SK-N-SH (cell line): ENCODE results near the gene UVRAG. TPM values are rescaled to one million over a fixed set of nuclear protein-coding genes. Genes with fewer than 3 reads are reported as not detected.

Experiments used
- CTCF ChIA-PET: fragments of 300-600, 350-600 bp; formaldehyde crosslinking; extraction: SDS; loops from one replicate; lab custom pipeline; 2021; lab: Yijun Ruan, JAX
- POLR2A ChIA-PET: fragments of 350-600 bp; sonication (Branson Sonifier 250); formaldehyde crosslinking; extraction: SDS; loops from one replicate; lab custom pipeline; 2020; ENCODE audit warnings: antibody characterized with exemption, inconsistent platforms; lab: Yijun Ruan, JAX
- DNase-seq: peaks from one replicate; pipeline ENCODE4 v3.0.0; 2012
- H2AFZ ChIP-seq: fragments of 200-600 bp; sonication (generic); 2 replicates; pipeline ENCODE4 v1.8.1; 2016; ENCODE audit warnings: antibody characterized with exemption, mild to moderate bottlenecking, low read depth
- H3F3A ChIP-seq: fragments of 200-600 bp; sonication (generic); replicated peaks from 2 replicates; pipeline ENCODE3; 2016; ENCODE audit warnings: antibody characterized with exemption, mild to moderate bottlenecking; ENCODE audit not compliant: insufficient read depth
- H3K27ac ChIP-seq, 2 experiments: fragments of 200-500 bp in 1 of 2; fragments of 200-600 bp in 1 of 2; sonication (Bioruptor generic) in 1 of 2; sonication (generic), shearing (Covaris generic) in 1 of 2; 2 replicates each; pipeline versions ENCODE4 v1.5.1 to v1.6.1; 2014 to 2016; ENCODE audit warnings: low read depth in 2 of 2, inconsistent platforms in 1 of 2, low read length in 1 of 2, mild to moderate bottlenecking in 1 of 2, mixed read lengths in 1 of 2
- H3K27me3 ChIP-seq: fragments of 200-600 bp; sonication (generic), shearing (Covaris generic); 2 replicates; pipeline ENCODE4 v1.6.1; 2016; ENCODE audit warnings: mixed run types; ENCODE audit not compliant: insufficient read depth
- H3K36me3 ChIP-seq, 2 experiments: fragments of 200-500 bp in 1 of 2; fragments of 200-600 bp in 1 of 2; sonication (Bioruptor generic) in 1 of 2; sonication (generic) in 1 of 2; replicated peaks in 1 of 2; 2 replicates each; pipeline versions ENCODE3 to v1.5.1; 2014 to 2016; ENCODE audit warnings: low read length in 1 of 2, mild to moderate bottlenecking in 1 of 2; ENCODE audit not compliant: insufficient read depth in 2 of 2, control insufficient read depth in 1 of 2
- H3K4me1 ChIP-seq, 2 experiments: fragments of 200-500 bp in 1 of 2; fragments of 200-600 bp in 1 of 2; sonication (Bioruptor generic) in 1 of 2; sonication (generic), shearing (Covaris generic) in 1 of 2; 2 replicates each; pipeline versions ENCODE4 v1.5.1 to v1.6.1; 2014 to 2016; ENCODE audit warnings: low read depth in 1 of 2, low read length in 1 of 2, mixed run types in 1 of 2; ENCODE audit not compliant: insufficient read depth in 2 of 2, control insufficient read depth in 1 of 2
- H3K4me2 ChIP-seq: fragments of 200-600 bp; sonication (generic), shearing (Covaris generic); 2 replicates; pipeline ENCODE4 v1.6.1; 2017; ENCODE audit warnings: mixed run types
- H3K4me3 ChIP-seq, 2 experiments: fragments of 200-500 bp in 1 of 2; fragments of 200-600 bp in 1 of 2; sonication (Bioruptor generic) in 1 of 2; sonication (generic), shearing (Covaris generic) in 1 of 2; 2 replicates each; pipeline versions ENCODE4 v1.5.1 to v1.8.1; 2014 to 2016; ENCODE audit warnings: low read depth in 2 of 2, inconsistent platforms in 1 of 2, low read length in 1 of 2, mild to moderate bottlenecking in 1 of 2, mixed read lengths in 1 of 2, moderate library complexity in 1 of 2
- H3K79me2 ChIP-seq: fragments of 200-600 bp; sonication (generic); 2 replicates; pipeline ENCODE4 v1.8.1; 2017; ENCODE audit warnings: mild to moderate bottlenecking; ENCODE audit not compliant: insufficient read depth
- H3K9ac ChIP-seq: fragments of 200-600 bp; sonication (generic); 2 replicates; pipeline ENCODE4 v1.6.1; 2017; ENCODE audit warnings: mixed run types
- H3K9me2 ChIP-seq: fragments of 200-600 bp; sonication (generic); 2 replicates; pipeline ENCODE4 v1.6.1; 2017; ENCODE audit warnings: mixed run types
- H3K9me3 ChIP-seq: fragments of 200-600 bp; sonication (generic); 2 replicates; pipeline ENCODE4 v1.6.1; 2017; ENCODE audit warnings: mixed run types, mild to moderate bottlenecking, moderate library complexity
- H4K20me1 ChIP-seq: fragments of 200-600 bp; sonication (generic); 2 replicates; pipeline ENCODE4 v1.6.1; 2017; ENCODE audit warnings: mild to moderate bottlenecking, mixed run types; ENCODE audit not compliant: insufficient read depth
- EP300 ChIP-seq, 2 experiments: IDR thresholded peaks; 2 replicates each; pipeline versions ENCODE4 v1.4.0 to v1.6.1; 2012; ENCODE audit warnings: borderline replicate concordance in 1 of 2, low read depth in 1 of 2, low read length in 1 of 2
- EZH2phosphoT487 ChIP-seq: fragments of 200-600 bp; sonication (generic); IDR thresholded peaks from 2 replicates; pipeline ENCODE4 v1.6.1; 2017; ENCODE audit warnings: low read depth, mixed run types, mild to moderate bottlenecking, antibody characterized with exemption, moderate library complexity, borderline replicate concordance
- FOSL2 ChIP-seq: IDR thresholded peaks from 2 replicates; pipeline ENCODE4 v1.4.0; 2012; ENCODE audit warnings: low read depth, mild to moderate bottlenecking, moderate library complexity, borderline replicate concordance
- GABPA ChIP-seq: IDR thresholded peaks from 2 replicates; pipeline ENCODE4 v1.4.0; 2012; ENCODE audit warnings: low read depth, mild to moderate bottlenecking
- GATA2 ChIP-seq: sonication (generic); formaldehyde crosslinking; IDR thresholded peaks from 2 replicates; pipeline ENCODE4 v1.5.0; 2020; ENCODE audit warnings: mild to moderate bottlenecking, missing genetic modification reagents
- MEF2A ChIP-seq: IDR thresholded peaks from 2 replicates; pipeline ENCODE4 v1.4.0; 2012; ENCODE audit warnings: low read depth, borderline replicate concordance
- PBX3 ChIP-seq: IDR thresholded peaks from 2 replicates; pipeline ENCODE4; 2012
- REST ChIP-seq: IDR thresholded peaks from 2 replicates; pipeline ENCODE4 v1.6.1; 2012; ENCODE audit warnings: mild to moderate bottlenecking, low read depth, low read length, moderate library complexity
- RXRA ChIP-seq: IDR thresholded peaks from 2 replicates; pipeline ENCODE4 v1.4.0; 2012; ENCODE audit warnings: low read depth, mild to moderate bottlenecking, borderline replicate concordance
- SMC3 ChIP-seq: IDR thresholded peaks from 2 replicates; pipeline ENCODE4 v1.6.1; 2012; ENCODE audit warnings: low read depth, low read length, improper control_type of control experiment
- TCF12 ChIP-seq: IDR thresholded peaks from 2 replicates; pipeline ENCODE4 v1.4.0; 2012
- USF2 ChIP-seq: fragments of 150-350 bp; IDR thresholded peaks from 2 replicates; pipeline ENCODE4 v1.6.1; 2017; ENCODE audit warnings: antibody characterized with exemption, low read length, low read depth, borderline replicate concordance
- YY1 ChIP-seq: IDR thresholded peaks from 2 replicates; pipeline ENCODE4 v1.4.0; 2012; ENCODE audit warnings: low read depth, mild to moderate bottlenecking
- WGBS: methylation state at CpG from one replicate; pipeline ENCODE4 v1.1.6; 2017; ENCODE audit warnings: low lambda C conversion rate; 5-methylcytosine and 5-hydroxymethylcytosine counted together
- polyA plus RNA-seq, 3 experiments: library from polyadenylated mRNA; depleted of rRNA; stranded (reverse); fragments of >200 nt; gene quantifications; 2 replicates each; pipeline ENCODE4 v1.2.3, GENCODE V29; 2012

The UVRAG gene
- polyA plus RNA-seq, 1 of the 3 experiments (the other 2 are of a cell fraction): 5.8 TPM

GRCh38 chr11:76047231-76047630, 232.2 kb downstream of the UVRAG start:
- peaks cover 0 to 4% of the 10 kb centered on the region in 2 experiments for H3K36me3 ChIP-seq
- 96% methylated on average over 1 of the region's 1 CpG for WGBS
- no peaks in the 10 kb centered on the region for H3K79me2 ChIP-seq
- no peak overlapping the region for H3K4me3 ChIP-seq
- no peaks in the 10 kb centered on the region for H3K9me3 ChIP-seq
- DNase-seq: no peak
- no peak overlapping the region for H2AFZ ChIP-seq
- H3F3A ChIP-seq: peaks cover 7% of the 10 kb centered on the region
- no peak overlapping the region for H3K4me2 ChIP-seq
- no peak overlapping the region for H3K27ac ChIP-seq
- no peaks in the 10 kb centered on the region for H3K27me3 ChIP-seq
- no peaks in the 10 kb centered on the region for H4K20me1 ChIP-seq
- TF ChIP-seq REST (no peak), USF2 (no peak), SMC3 (no peak), TCF12 (no peak), EP300 (IDR thresholded peaks at IDR 0.05; ENCODE audit: borderline replicate concordance in 1 of 2, low read depth in 1 of 2, low read length in 1 of 2) (no peak), PBX3 (no peak), GATA2 (CRISPR knock-in tag) (no peak), YY1 (no peak), FOSL2 (no peak), GABPA (no peak), EZH2phosphoT487 (no peak), MEF2A (no peak), RXRA (no peak)
- no peak overlapping the region for H3K9ac ChIP-seq
- peaks cover 0 to 5% of the 10 kb centered on the region in 2 experiments; a peak in 2 of 4 replicates for H3K4me1 ChIP-seq
- CTCF ChIA-PET: interaction anchor here (0.7 to 1.7 kb wide), 5 partner anchors 18 to 285 kb away, joined by 3 read pairs; no protein-coding TSS in a partner anchor
- POLR2A ChIA-PET: interaction anchor here (0.6 kb wide), 1 partner anchor 1478 kb away, joined by 4 read pairs; no protein-coding TSS in a partner anchor
- no peaks in the 10 kb centered on the region for H3K9me2 ChIP-seq
